ENCODE measurements around the gene PLBD1. TPM values are rescaled to one million over a fixed set of nuclear protein-coding genes. Genes with fewer than 3 reads are reported as not detected.

Gene PLBD1
- total RNA-seq, 1 donor from 2014 or later: not detected

DNA sequence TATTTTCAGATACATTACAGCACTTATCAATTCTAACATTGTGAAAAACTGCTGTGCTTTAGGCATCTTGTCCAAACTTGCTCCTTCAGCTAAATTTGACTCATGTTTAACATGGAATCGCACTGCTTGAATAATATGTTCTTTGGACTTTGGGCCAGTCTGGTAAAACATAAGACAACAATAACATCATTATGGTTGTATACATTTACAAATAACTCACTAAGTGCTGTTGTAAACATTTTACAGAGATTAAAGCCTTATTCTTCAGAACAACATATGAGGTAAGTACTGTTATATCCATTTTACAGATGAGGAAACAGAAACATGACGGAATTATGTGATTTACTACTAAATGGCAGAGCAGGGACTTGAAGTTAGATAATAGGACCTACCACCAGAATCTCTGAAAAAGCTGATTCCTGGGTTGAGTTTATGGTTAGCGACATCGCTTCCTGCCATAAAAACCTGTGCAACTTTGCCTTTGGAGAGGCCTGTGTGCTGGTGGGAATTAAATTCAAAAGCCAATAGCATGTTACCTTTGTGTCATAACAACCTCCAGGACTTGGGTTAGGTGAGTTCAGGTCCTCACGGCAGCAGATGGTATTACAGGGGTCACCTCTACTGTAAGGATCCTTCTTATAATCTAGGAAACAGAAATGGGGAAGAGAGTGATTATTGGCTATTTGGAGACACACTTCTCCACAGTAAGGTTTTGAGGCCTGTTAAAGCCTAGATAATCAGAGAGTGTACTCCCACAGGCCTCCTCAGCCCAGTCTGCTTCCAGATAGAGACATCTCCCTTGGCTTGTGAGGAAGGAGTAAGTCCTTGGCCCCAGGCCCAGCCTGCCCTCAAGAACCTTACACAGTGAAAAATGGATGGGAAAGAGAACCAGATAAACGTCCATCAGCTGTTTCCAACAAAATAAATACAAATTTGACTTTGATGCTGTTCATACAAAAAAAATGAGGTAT is 61.8 kb downstream of the PLBD1 start:
- intact Hi-C loops (cut with micrococcal nuclease): no loop called here

DNA sequence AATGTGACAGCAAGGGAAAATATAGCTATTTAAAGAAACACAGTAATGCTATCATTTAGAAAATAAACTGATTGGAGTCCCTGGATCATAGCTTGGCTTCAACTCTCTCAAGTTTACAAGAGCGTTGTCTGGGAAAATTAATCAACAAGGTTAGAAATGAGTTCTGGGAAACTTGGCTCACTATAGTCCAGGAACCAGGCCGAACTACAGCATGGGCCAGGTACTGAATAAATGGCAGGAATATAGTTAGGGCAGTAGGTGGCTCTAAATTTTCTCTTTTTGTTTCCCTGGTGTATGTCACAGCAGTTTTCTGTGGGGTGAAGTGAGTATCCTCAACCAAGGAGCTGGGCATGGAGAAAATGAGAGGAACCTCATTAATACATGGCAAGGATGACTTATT is 72.4 kb downstream of the PLBD1 start:
- intact Hi-C loops (cut with micrococcal nuclease): no loop called here

DNA sequence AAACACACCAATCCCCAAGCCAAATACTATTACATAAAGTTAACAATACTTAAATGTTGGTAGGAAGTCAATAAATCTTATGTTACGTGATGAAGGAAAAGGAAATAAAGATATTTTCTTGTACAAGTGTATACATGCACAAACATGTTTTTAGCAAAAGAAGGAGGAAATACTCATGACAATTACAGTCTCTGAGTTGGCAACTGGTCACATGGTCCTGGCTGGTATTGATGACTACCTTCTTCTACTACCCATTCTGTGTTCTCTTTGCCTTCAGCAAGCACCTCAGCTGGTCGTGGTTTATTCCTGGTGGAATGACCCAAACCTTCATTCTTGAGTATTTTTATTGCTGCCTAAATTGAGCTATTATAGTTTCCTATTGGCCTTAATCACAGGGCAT is 84.8 kb downstream of the PLBD1 start:
- intact Hi-C loops (cut with micrococcal nuclease): no loop called here

DNA sequence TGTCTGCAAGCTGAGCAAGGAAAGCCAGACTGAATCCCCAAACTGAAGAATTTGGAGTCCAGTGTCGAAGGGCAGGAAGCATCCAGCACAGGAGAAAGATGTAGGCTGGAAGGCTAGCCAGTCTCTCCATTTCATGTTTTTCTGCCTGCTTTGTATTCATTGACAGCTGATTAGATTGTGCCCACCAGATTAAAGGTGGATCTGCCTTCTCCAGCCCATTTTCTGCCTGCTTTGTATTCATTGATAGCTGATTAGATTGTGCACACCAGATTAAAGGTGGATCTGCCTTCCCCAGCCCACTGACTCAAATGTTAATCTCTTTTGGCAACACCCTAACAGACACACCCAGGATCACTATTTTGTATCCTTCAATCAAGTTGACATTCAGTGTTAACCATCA is 85.3 kb downstream of the PLBD1 start:
- intact Hi-C loops (cut with micrococcal nuclease): no loop called here

DNA sequence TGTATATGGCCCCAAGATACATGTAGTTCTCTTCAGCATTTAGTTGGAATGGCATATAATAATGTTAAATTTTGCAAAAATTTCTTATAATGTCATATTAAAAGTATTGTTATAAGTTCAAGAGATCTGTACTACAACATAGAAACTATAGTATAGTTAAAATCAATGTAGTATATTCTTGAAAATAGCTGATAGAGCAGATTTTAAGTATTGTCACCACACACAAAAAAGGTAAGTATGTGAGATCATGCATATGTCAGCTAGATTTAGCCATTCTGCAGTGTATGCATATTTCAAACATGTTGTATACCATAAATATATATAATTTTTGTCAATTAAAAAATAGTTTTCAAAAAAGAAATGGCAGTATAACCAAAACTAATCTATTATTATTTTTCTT is 86.5 kb downstream of the PLBD1 start:
- intact Hi-C loops (cut with micrococcal nuclease): no loop called here

DNA sequence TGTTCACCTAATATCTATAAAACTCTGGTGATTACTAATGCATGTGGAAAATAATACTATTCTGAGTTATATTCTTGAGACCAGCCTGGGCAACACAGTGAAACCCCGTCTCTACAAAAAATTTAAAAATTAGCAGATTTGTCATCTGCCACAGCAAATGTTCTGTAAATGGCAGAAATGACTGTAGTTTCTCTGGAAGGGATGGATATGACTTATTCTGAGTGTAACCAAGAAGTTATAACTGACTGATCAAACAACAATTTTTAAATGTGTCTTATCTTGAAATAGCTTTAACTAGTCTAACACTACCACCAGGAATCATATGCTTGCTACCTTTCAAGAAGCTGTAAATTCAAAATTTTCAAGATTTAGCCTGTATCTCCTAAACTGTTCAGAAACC is 88.7 kb downstream of the PLBD1 start:
- intact Hi-C loops (cut with micrococcal nuclease): no loop called here

DNA sequence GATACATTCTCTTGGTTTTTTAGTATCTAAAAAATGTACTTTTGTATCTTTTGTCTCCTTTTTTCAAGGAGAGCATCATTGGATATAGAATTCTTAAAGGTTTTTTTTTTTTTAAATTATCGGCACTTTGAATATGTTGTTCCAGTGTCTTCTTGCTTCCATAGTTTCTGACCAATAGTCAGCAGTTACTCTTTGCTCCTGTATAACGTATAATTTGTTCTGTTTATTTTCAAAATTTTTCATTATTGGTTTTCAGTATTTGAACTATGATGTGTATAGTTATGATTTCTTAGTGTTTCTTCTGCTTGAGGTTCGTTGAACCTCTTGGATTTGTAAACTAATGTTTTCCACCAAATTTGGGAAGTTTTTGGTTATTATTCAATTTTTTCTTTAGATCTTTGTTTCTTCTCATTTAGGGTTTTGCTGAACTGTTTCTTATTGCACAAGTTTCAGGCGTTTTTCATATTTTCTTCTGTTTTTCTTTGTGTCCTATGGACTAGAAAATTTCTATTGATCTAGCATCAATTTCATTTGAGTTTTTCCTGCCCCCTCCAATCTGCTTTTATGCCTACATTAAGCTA is 93.9 kb downstream of the PLBD1 start:
- intact Hi-C loops (cut with micrococcal nuclease): no loop called here

DNA sequence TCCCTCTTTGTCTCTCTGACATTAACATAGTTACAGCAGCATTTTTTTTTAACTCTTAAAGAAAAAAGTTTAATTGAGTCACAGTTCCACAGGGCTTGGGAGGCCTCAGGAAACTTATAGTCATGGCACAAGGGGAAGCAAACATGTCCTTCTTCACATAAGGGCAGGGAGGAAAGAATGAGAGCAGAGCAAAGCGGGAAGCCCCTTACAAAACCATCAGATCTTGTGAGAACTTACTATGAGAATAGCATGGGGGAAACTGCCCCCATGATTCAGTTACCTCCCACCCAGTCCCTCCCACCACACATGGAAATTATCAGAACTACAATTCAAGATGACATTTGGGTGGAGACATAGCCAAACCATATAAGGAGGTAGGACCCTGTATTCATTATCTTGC is 96.2 kb downstream of the PLBD1 start:
- intact Hi-C loops (cut with micrococcal nuclease): no loop called here

DNA sequence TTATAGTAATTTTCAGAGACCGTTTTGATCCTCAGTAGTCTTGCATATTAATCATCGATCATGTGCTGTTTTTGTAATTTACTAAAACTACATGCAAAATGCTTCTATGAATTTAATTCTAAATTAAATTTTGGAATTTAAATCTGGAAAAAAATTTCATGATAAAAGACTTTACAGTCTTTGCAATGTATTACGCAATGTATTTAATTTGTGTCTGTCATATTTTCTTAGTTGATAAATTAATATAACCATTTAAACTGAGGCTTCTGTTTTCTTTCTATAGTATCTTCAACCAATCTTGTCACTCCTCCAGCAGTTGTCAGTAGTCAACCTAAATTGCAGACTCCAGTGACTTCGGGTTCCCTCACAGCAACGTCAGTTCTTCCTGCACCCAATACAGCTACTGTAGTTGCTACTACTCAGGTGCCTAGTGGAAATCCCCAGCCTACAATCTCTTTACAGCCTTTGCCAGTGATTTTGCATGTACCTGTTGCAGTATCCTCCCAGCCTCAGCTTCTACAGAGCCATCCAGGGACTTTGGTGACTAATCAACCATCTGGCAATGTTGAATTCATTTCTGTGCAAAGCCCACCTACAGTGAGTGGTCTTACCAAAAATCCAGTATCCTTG is 107.4 kb downstream of the PLBD1 start:
- intact Hi-C loops (cut with micrococcal nuclease): no loop called here

DNA sequence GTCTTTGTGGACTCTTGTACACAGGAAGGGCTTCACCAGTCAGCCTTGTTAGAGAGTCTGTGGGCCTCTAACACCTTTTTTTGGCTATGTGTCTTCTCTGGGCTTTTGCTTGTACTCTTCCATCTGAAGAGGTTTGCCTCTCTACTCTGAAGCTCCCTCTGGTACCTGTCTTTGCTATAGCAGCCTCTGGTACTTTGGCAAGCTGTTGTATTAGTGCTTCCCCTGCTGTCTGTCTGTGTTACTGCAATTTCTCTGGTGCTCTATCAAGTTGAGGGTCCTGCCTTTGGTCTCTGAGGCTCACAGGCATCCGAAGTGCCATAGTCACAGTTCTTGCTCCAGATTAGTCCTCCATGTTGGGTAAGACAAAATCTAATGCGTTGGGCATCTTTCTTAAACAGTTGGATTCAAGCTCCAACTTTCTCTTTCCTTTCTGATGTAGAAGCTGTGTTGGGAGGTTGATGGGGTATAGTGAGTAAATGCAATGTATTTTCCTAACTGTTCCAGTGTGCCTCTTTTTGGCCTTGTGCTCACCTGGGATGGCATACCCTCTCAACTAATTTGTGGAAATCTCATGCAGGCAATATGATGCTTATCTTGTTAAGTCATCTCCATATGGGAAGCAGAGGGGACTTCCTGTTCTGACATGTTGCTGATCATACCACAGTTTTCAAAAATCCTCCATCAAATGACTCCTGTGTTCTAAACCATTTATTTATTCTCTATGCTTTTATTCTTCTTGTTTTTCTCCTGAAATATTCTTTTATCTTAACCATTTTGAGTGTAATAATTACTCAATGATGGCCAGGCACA is 113.4 kb downstream of the PLBD1 start:
- intact Hi-C loops (cut with micrococcal nuclease): loop anchor here (1.0 to 5.0 kb wide), 3 partner anchors 37 to 216 kb away; partner anchors contain the start of gene ATF7IP

Other genes starting within 250 kb of the PLBD1 start
- 99.2 and 110 TPM in 2 replicates for gene ATF7IP, start 202.2 kb downstream of the PLBD1 start, total RNA-seq
- not detected in 2 replicates for gene GUCY2C, start 128.7 kb upstream of the PLBD1 start, total RNA-seq
- 81.5 and 87.4 TPM in 2 replicates for gene WBP11, start 235.6 kb upstream of the PLBD1 start, total RNA-seq
- 1.3 and 1.5 TPM in 2 replicates for gene C12orf60, start 235.8 kb upstream of the PLBD1 start, total RNA-seq
- gene SMCO3, start 246.3 kb upstream of the PLBD1 start, total RNA-seq: not detected in 2 replicates

Data from T-helper 2 cell treated with Interferon-gamma antibody and Interleukin-4, amounts not matched to agents 100 ng/mL and 5 ng/mL, for 36 hours (primary cell).